Measurements from ENCODE around the gene NECTIN4.
A peak's percentile ranks its signal among the peaks of the same experiment; 100 is the strongest.

Gene NECTIN4

GRCh38 chr1:161037661-161038522, 51.5 kb downstream of the NECTIN4 start:
- Histone ChIP-seq H3K9me3 (ENCODE audit: control insufficient read depth, insufficient read depth, low read length) (no peaks in the 10 kb centered on the region), H3K4me2 (ENCODE audit: low read length) (peak overlapping the region; percentile 80), H3K27ac (ENCODE audit: low read depth, low read length) (peak overlapping the region; percentile 44), H4K20me1 (ENCODE audit: control insufficient read depth, insufficient read depth, low read depth, low read length) (no peaks in the 10 kb centered on the region), H3K4me1 (ENCODE audit: control insufficient read depth, low read length) (peaks cover 56% of the 10 kb centered on the region), H3K4me3 (ENCODE audit: low read length) (peak overlapping the region; percentile 87), H3K79me2 (ENCODE audit: control insufficient read depth, low read length) (peaks cover 25% of the 10 kb centered on the region), H3K36me3 (ENCODE audit: control insufficient read depth, low read length) (peaks cover 53% of the 10 kb centered on the region), H3F3A (ENCODE audit: control insufficient read depth, insufficient read depth) (peaks cover 5% of the 10 kb centered on the region; the same call in 1 of the 2 replicates), H3K27me3 (ENCODE audit: control insufficient read depth, low read length) (no peaks in the 10 kb centered on the region), H3K9me2 (replicated peaks; ENCODE audit: control insufficient read depth, low read length) (no peaks in the 10 kb centered on the region)
- TF ChIP-seq EZH2phosphoT487 (IDR thresholded peaks at IDR 0.05; ENCODE audit: borderline replicate concordance, low read length), result no peak
- TF ChIP-seq, protein P1, sequence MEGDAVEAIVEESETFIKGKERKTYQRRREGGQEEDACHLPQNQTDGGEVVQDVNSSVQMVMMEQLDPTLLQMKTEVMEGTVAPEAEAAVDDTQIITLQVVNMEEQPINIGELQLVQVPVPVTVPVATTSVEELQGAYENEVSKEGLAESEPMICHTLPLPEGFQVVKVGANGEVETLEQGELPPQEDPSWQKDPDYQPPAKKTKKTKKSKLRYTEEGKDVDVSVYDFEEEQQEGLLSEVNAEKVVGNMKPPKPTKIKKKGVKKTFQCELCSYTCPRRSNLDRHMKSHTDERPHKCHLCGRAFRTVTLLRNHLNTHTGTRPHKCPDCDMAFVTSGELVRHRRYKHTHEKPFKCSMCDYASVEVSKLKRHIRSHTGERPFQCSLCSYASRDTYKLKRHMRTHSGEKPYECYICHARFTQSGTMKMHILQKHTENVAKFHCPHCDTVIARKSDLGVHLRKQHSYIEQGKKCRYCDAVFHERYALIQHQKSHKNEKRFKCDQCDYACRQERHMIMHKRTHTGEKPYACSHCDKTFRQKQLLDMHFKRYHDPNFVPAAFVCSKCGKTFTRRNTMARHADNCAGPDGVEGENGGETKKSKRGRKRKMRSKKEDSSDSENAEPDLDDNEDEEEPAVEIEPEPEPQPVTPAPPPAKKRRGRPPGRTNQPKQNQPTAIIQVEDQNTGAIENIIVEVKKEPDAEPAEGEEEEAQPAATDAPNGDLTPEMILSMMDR (IDR thresholded peaks at IDR 0.05; ENCODE audit: low read depth, low read length, poor library complexity, severe bottlenecking), result no peak

DNA sequence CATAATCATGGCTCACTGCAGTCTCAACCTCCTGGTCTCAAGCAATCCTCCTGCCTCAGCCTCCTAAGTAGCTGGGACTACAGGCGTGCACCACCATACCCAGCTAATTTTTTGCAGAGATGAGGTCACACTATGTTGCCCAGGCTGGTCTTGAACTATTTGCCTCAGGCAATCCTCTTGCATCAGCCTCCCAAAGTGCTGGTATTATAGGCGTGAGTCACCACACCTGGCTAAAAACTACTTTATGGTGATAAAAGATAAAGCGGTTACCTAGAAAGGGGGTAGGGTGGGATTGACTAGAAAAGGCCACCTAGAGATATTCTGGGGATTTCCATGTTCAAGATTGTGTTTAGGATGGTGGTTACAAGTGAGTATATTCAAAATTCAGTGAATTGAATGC, 55.6 kb downstream of the NECTIN4 start:
- Histone ChIP-seq H3K27me3 (ENCODE audit: control insufficient read depth, low read length) (no peaks in the 10 kb centered on the region), H3K9me3 (ENCODE audit: control insufficient read depth, insufficient read depth, low read length) (no peaks in the 10 kb centered on the region), H3K4me2 (ENCODE audit: low read length) (no peak overlapping the region), H4K20me1 (ENCODE audit: control insufficient read depth, insufficient read depth, low read depth, low read length) (no peaks in the 10 kb centered on the region), H3K27ac (ENCODE audit: low read depth, low read length) (no peak overlapping the region), H3K79me2 (ENCODE audit: control insufficient read depth, low read length) (peaks cover 22% of the 10 kb centered on the region), H3K9me2 (replicated peaks; ENCODE audit: control insufficient read depth, low read length) (no peaks in the 10 kb centered on the region), H3K4me1 (ENCODE audit: control insufficient read depth, low read length) (peaks cover 26% of the 10 kb centered on the region), H3K4me3 (ENCODE audit: low read length) (no peak overlapping the region), H3F3A (ENCODE audit: control insufficient read depth, insufficient read depth) (no peaks in the 10 kb centered on the region), H3K36me3 (ENCODE audit: control insufficient read depth, low read length) (peaks cover 16% of the 10 kb centered on the region)
- TF ChIP-seq, protein P1 (IDR thresholded peaks at IDR 0.05; ENCODE audit: low read depth, low read length, poor library complexity, severe bottlenecking), result no peak

DNA sequence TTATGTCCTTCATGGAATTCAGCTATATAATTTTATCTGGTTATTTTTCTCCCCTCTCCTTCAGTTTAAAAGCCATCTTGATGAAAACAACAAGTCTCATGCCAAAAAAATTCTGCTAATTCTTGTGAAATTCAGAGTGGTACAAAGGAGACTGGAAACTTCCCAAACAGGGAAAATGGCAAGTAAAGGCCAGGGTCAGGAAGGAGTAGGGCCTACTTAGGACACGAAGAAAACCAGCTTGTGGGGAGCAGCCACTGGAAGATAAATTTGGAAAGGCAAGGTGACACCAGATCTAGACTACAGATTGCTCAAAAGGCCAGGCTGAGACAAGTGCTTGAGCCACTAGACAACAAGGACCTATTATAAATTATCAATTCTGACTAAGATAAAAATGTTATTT, 56.9 kb downstream of the NECTIN4 start:
- Histone ChIP-seq H3K27ac (ENCODE audit: low read depth, low read length) (no peak overlapping the region), H3K27me3 (ENCODE audit: control insufficient read depth, low read length) (no peaks in the 10 kb centered on the region), H3K4me3 (ENCODE audit: low read length) (no peak overlapping the region), H3K9me3 (ENCODE audit: control insufficient read depth, insufficient read depth, low read length) (no peaks in the 10 kb centered on the region), H3K36me3 (ENCODE audit: control insufficient read depth, low read length) (peaks cover 4% of the 10 kb centered on the region), H3K9me2 (replicated peaks; ENCODE audit: control insufficient read depth, low read length) (no peaks in the 10 kb centered on the region), H3K79me2 (ENCODE audit: control insufficient read depth, low read length) (peaks cover 9% of the 10 kb centered on the region), H3K4me1 (ENCODE audit: control insufficient read depth, low read length) (peaks cover 16% of the 10 kb centered on the region), H3K4me2 (ENCODE audit: low read length) (no peak overlapping the region), H3F3A (ENCODE audit: control insufficient read depth, insufficient read depth) (no peaks in the 10 kb centered on the region), H4K20me1 (ENCODE audit: control insufficient read depth, insufficient read depth, low read depth, low read length) (no peaks in the 10 kb centered on the region)
- TF ChIP-seq EZH2phosphoT487 (IDR thresholded peaks at IDR 0.05; ENCODE audit: borderline replicate concordance, low read length), result no peak
- TF ChIP-seq, protein P1 (IDR thresholded peaks at IDR 0.05; ENCODE audit: low read depth, low read length, poor library complexity, severe bottlenecking), result no peak

Measured in DOHH2 (cell line).